Liver (tissue), 9 donors: ENCODE measurements around the gene BMP7. TPM values are rescaled to one million over a fixed set of nuclear protein-coding genes. Genes with fewer than 3 reads are reported as not detected.

ENCODE experiments used
- DNase-seq: peaks from one replicate; pipeline ENCODE4 v3.0.0-alpha.2; 2017; ENCODE audit warnings: low spot score
- H3K27ac ChIP-seq, 2 donors: one replicate each; pipeline ENCODE4 v1.7.0; 2013; ENCODE audit warnings: inconsistent platforms in 2 of 2, low read length in 2 of 2, control low read depth in 1 of 2, low read depth in 1 of 2, mild to moderate bottlenecking in 1 of 2
- H3K27me3 ChIP-seq, 4 donors: one replicate each; pipeline versions ENCODE4 v1.6.1 to v1.7.0; 2013; ENCODE audit warnings: low read length in 3 of 4, inconsistent platforms in 1 of 4, mild to moderate bottlenecking in 1 of 4, moderate library complexity in 1 of 4; ENCODE audit not compliant: control insufficient read depth in 4 of 4, insufficient read depth in 4 of 4
- H3K36me3 ChIP-seq, 4 donors: one replicate each; pipeline versions ENCODE4 v1.6.1 to v1.7.0; 2013; ENCODE audit warnings: low read length in 3 of 4, mild to moderate bottlenecking in 3 of 4, low read depth in 1 of 4, moderate library complexity in 1 of 4; ENCODE audit not compliant: control insufficient read depth in 4 of 4, insufficient read depth in 3 of 4
- H3K4me1 ChIP-seq, 4 donors: one replicate each; pipeline versions ENCODE4 v1.6.1 to v1.7.0; 2013; ENCODE audit warnings: low read length in 3 of 4, mild to moderate bottlenecking in 3 of 4, moderate library complexity in 1 of 4; ENCODE audit not compliant: control insufficient read depth in 4 of 4, insufficient read depth in 4 of 4
- H3K4me3 ChIP-seq, 3 donors: one replicate each; pipeline versions ENCODE4 v1.6.1 to v1.7.0; 2013; ENCODE audit warnings: low read length in 3 of 3, control low read depth in 1 of 3, low read depth in 1 of 3, mild to moderate bottlenecking in 1 of 3
- H3K9ac ChIP-seq, 2 donors: one replicate each; pipeline ENCODE4 v1.7.0; 2013; ENCODE audit warnings: low read length in 2 of 2, mild to moderate bottlenecking in 2 of 2, moderate library complexity in 2 of 2, control low read depth in 1 of 2, low read depth in 1 of 2
- H3K9me3 ChIP-seq, 4 donors: one replicate each; pipeline versions ENCODE4 v1.6.1 to v1.7.0; 2013; ENCODE audit warnings: low read length in 3 of 4; ENCODE audit not compliant: control insufficient read depth in 4 of 4
- ATF3 ChIP-seq: IDR thresholded peaks from 2 replicates; pipeline ENCODE4 v1.6.1; 2016; ENCODE audit warnings: antibody characterized with exemption
- CTCF ChIP-seq: fragments of 150-350 bp; IDR thresholded peaks from 2 replicates; pipeline ENCODE4 v1.5.1; 2017; ENCODE audit warnings: improper control_type of control experiment, low read depth, low read length; ENCODE audit not compliant: missing input control
- EGR1 ChIP-seq, 2 donors: IDR thresholded peaks; 2 replicates each; pipeline ENCODE4 v1.6.1; 2016 to 2018; ENCODE audit warnings: antibody characterized with exemption in 2 of 2, low read depth in 2 of 2
- FOXA1 ChIP-seq: IDR thresholded peaks from 2 replicates; pipeline ENCODE4 v1.6.1; 2016; ENCODE audit warnings: antibody characterized with exemption
- FOXA2 ChIP-seq: IDR thresholded peaks from 2 replicates; pipeline ENCODE4 v1.6.1; 2016; ENCODE audit warnings: antibody characterized with exemption
- GABPA ChIP-seq, 2 donors: IDR thresholded peaks in 1 of 2; conservative IDR thresholded peaks in 1 of 2; 2 replicates each; pipeline ENCODE4 v1.6.1; 2016; ENCODE audit warnings: antibody characterized with exemption in 2 of 2, mild to moderate bottlenecking in 1 of 2, moderate library complexity in 1 of 2
- HNF4G ChIP-seq: IDR thresholded peaks from 2 replicates; pipeline ENCODE4 v1.6.1; 2016; ENCODE audit warnings: antibody characterized with exemption
- JUND ChIP-seq, 2 donors: IDR thresholded peaks; 2 replicates each; pipeline ENCODE4 v1.6.1; 2016; ENCODE audit warnings: antibody characterized with exemption in 2 of 2
- MAX ChIP-seq: IDR thresholded peaks from 2 replicates; pipeline ENCODE4 v1.6.1; 2016; ENCODE audit warnings: antibody characterized with exemption
- NR2F2 ChIP-seq: IDR thresholded peaks from 2 replicates; pipeline ENCODE4 v1.6.1; 2016; ENCODE audit warnings: antibody characterized with exemption
- RAD21 ChIP-seq, 2 donors: IDR thresholded peaks; 2 replicates each; pipeline ENCODE4 v1.6.1; 2016; ENCODE audit warnings: antibody characterized with exemption in 2 of 2, mild to moderate bottlenecking in 2 of 2
- REST ChIP-seq: IDR thresholded peaks from 2 replicates; pipeline ENCODE4 v1.6.1; 2016; ENCODE audit warnings: antibody characterized with exemption, mild to moderate bottlenecking
- RXRA ChIP-seq, 2 donors: IDR thresholded peaks; 2 replicates each; pipeline ENCODE4 v1.6.1; 2017 to 2018; ENCODE audit warnings: antibody characterized with exemption in 2 of 2, mild to moderate bottlenecking in 1 of 2
- SP1 ChIP-seq: IDR thresholded peaks from 2 replicates; pipeline ENCODE4 v1.6.1; 2018; ENCODE audit warnings: antibody characterized with exemption, mild to moderate bottlenecking
- TAF1 ChIP-seq: conservative IDR thresholded peaks from 2 replicates; pipeline ENCODE4 v1.6.1; 2016; ENCODE audit warnings: antibody characterized with exemption, mild to moderate bottlenecking
- YY1 ChIP-seq: IDR thresholded peaks from 2 replicates; pipeline ENCODE4 v1.6.1; 2016; ENCODE audit warnings: antibody characterized with exemption, mild to moderate bottlenecking
- ZBTB33 ChIP-seq: IDR thresholded peaks from 2 replicates; pipeline ENCODE4 v1.6.1; 2016; ENCODE audit warnings: antibody characterized with exemption
- WGBS: extraction: QIAGEN DNeasy Blood & Tissue Kit; methylation state at CpG from one replicate; pipeline ENCODE4 v1.1.7; 2013; 5-methylcytosine and 5-hydroxymethylcytosine counted together
- polyA plus RNA-seq, 2 donors: library from polyadenylated mRNA; stranded (reverse) in 1 of 2; unstranded in 1 of 2; fragments of 200-250 nt in 1 of 2; fragments of >200 nt in 1 of 2; fragmentation: Nextera tagmentation in 1 of 2; extraction: Ambion mirVana in 1 of 2; gene quantifications; one replicate each; pipeline versions ENCODE4 v1.2.1 to v1.2.3, GENCODE V29; 2013 to 2015
- total RNA-seq, 2 donors: library from RNA; depleted of rRNA; stranded (reverse); fragments of >200 nt; gene quantifications; one replicate each; pipeline ENCODE4 v1.2.3, GENCODE V29; 2014
- donor health status: healthy.
- donor health status: healthy.
- donor health status: healthy.
- donor health status: healthy.
- donor health status: healthy.

BMP7 gene
- total and polyA plus RNA-seq, 4 donors = not detected

GRCh38 chr20:57153238-57153905 is 113.1 kb downstream of the BMP7 start:
- Histone ChIP-seq H3K36me3 (no peaks in the 10 kb centered on the region), H3K4me1 (no peaks in the 10 kb centered on the region), H3K27ac (no peak overlapping the region), H3K9me3 (no peaks in the 10 kb centered on the region), H3K9ac (no peak overlapping the region), H3K4me3 (no peak overlapping the region), H3K27me3 (peaks cover 0 to 3% (median 0%) of the 10 kb centered on the region in 4 donors)
- WGBS = 80% methylated on average over 18 of the region's 18 CpGs
- TF ChIP-seq FOXA1 = no peak
- no peak for TF ChIP-seq MAX
- TF ChIP-seq ATF3 = no peak
- no peak for TF ChIP-seq RAD21 (IDR thresholded peaks at IDR 0.05)
- TF ChIP-seq GABPA (IDR thresholded peaks at IDR 0.05 in 1 of 2, conservative IDR thresholded peaks at IDR 0.05 in 1 of 2) = no peak
- no peak for TF ChIP-seq YY1
- TF ChIP-seq NR2F2 = no peak
- no peak for TF ChIP-seq JUND (IDR thresholded peaks at IDR 0.05)
- no peak for TF ChIP-seq REST
- no peak for TF ChIP-seq ZBTB33
- TF ChIP-seq RXRA (IDR thresholded peaks at IDR 0.05) = no peak
- no peak for TF ChIP-seq HNF4G
- TF ChIP-seq FOXA2 = no peak
- no peak for TF ChIP-seq CTCF
- DNase-seq = no peak

GRCh38 chr20:57152557-57152956 is 113.9 kb downstream of the BMP7 start:
- no peak overlapping the region for H3K27ac ChIP-seq
- peaks cover 0 to 3% (median 0%) of the 10 kb centered on the region in 4 donors for H3K27me3 ChIP-seq
- no peak for DNase-seq
- 76% methylated on average over 2 of the region's 2 CpGs for WGBS
- no peaks in the 10 kb centered on the region for H3K36me3 ChIP-seq
- H3K4me1 ChIP-seq = no peaks in the 10 kb centered on the region
- no peak overlapping the region for H3K4me3 ChIP-seq
- H3K9ac ChIP-seq = no peak overlapping the region
- H3K9me3 ChIP-seq = no peaks in the 10 kb centered on the region
- no peak for TF ChIP-seq MAX
- no peak for TF ChIP-seq ATF3
- TF ChIP-seq FOXA2 = no peak
- TF ChIP-seq RXRA (IDR thresholded peaks at IDR 0.05) = no peak
- TF ChIP-seq SP1 = no peak
- TF ChIP-seq EGR1 (IDR thresholded peaks at IDR 0.05; ENCODE audit: low read depth in 2 of 2) = no peak
- no peak for TF ChIP-seq TAF1
- no peak for TF ChIP-seq CTCF
- TF ChIP-seq GABPA (IDR thresholded peaks at IDR 0.05 in 1 of 2, conservative IDR thresholded peaks at IDR 0.05 in 1 of 2) = no peak
- TF ChIP-seq FOXA1 = no peak
- TF ChIP-seq JUND (IDR thresholded peaks at IDR 0.05) = no peak
